GM19463 (cell line): Measurements from ENCODE around the gene NCAPH2.

Source experiments
- ATAC-seq: cut with Tn5 transposase; IDR thresholded peaks from one replicate; pipeline ENCODE4 v1.9.1; 2021; ENCODE audit warnings: mild to moderate bottlenecking, moderate library complexity; ENCODE audit not compliant: unreplicated experiment

The NCAPH2 gene

GRCh38 chr22:50488886-50489285, 19.1 kb upstream of the NCAPH2 start:
- no peak for ATAC-seq

- ATAC-seq: no peak
Measured at GRCh38 chr22:50489363-50490243, 18.4 kb upstream of the NCAPH2 start.

- ATAC-seq: no peak
Measured at GRCh38 chr22:50490531-50491308, 17.3 kb upstream of the NCAPH2 start.

GRCh38 chr22:50497093-50497492, 10.9 kb upstream of the NCAPH2 start:
- no peak for ATAC-seq

GRCh38 chr22:50498322-50498890, 9.6 kb upstream of the NCAPH2 start:
- no peak for ATAC-seq

GRCh38 chr22:50500452-50500851, 7.6 kb upstream of the NCAPH2 start:
- no peak for ATAC-seq

GRCh38 chr22:50502096-50502495, 5.9 kb upstream of the NCAPH2 start:
- no peak for ATAC-seq

- no peak for ATAC-seq
Measured at GRCh38 chr22:50502628-50503474, 5.2 kb upstream of the NCAPH2 start.

GRCh38 chr22:50503475-50504145, 4.4 kb upstream of the NCAPH2 start:
- ATAC-seq: no peak

- ATAC-seq: no peak
Measured at GRCh38 chr22:50504369-50505211, 3.4 kb upstream of the NCAPH2 start.

- no peak for ATAC-seq
Measured at GRCh38 chr22:50505276-50505775, 2.7 kb upstream of the NCAPH2 start.

GRCh38 chr22:50505776-50506610, 2.0 kb upstream of the NCAPH2 start:
- no peak for ATAC-seq

- ATAC-seq: no peak
Measured at GRCh38 chr22:50506611-50507420, 1.2 kb upstream of the NCAPH2 start.

GRCh38 chr22:50507421-50507990, 518 bp upstream of the NCAPH2 start, which contains the start of gene LMF2:
LMF2 (minus strand) TSS chr22:50507702; CDS start chr22:50507675, 27 bp downstream.
- peak; percentile 48 for ATAC-seq

GRCh38 chr22:50508897-50509296, 873 bp downstream of the NCAPH2 start:
- no peak for ATAC-seq

GRCh38 chr22:50513175-50513574, 5.2 kb downstream of the NCAPH2 start:
- ATAC-seq: no peak

- no peak for ATAC-seq
Measured at GRCh38 chr22:50516068-50516467, 8.0 kb downstream of the NCAPH2 start.
